Cardiac fibroblast (primary cell): ENCODE measurements around the gene CARD11.

Experiments used
- DNase-seq, 2 donors: peaks; one replicate each; pipeline versions ENCODE4 v3.0.0 to v3.0.0-alpha.2; 2010; ENCODE audit warnings: low read depth in 2 of 2
- H3K4me3 ChIP-seq, 2 donors: replicated peaks in 1 of 2; 1 replicate in 1 of 2; 2 replicates in 1 of 2; pipeline ENCODE4 v1.5.1; 2011; ENCODE audit warnings: low read depth in 2 of 2, low read length in 2 of 2, mild to moderate bottlenecking in 2 of 2, moderate library complexity in 1 of 2
- TF ChIP-seq, protein P1 (sequence below): IDR thresholded peaks from one replicate; pipeline ENCODE4 v1.5.1; 2011; ENCODE audit warnings: low read depth, mild to moderate bottlenecking, low read length, inconsistent platforms

The CARD11 gene

DNA sequence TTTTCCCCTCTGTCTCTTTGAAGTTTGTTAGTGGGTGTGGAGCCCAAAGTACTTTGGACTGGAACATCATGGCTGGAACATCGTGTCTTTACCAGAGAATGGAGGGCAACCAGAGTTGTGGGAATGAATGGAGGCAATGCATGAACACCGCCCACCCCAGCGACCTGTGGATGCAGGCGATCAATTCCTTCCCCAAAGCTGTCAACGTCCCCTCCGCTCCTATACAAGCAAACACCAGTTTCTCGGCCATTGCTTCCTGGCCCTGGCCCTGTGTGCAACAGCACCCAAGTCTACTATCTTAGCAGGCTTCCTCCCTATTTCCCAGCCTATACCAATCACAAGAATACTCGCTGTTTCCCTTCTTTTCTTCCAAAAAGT is 62.6 kb downstream of the CARD11 start:
- no peak for DNase-seq
- TF ChIP-seq, protein P1, sequence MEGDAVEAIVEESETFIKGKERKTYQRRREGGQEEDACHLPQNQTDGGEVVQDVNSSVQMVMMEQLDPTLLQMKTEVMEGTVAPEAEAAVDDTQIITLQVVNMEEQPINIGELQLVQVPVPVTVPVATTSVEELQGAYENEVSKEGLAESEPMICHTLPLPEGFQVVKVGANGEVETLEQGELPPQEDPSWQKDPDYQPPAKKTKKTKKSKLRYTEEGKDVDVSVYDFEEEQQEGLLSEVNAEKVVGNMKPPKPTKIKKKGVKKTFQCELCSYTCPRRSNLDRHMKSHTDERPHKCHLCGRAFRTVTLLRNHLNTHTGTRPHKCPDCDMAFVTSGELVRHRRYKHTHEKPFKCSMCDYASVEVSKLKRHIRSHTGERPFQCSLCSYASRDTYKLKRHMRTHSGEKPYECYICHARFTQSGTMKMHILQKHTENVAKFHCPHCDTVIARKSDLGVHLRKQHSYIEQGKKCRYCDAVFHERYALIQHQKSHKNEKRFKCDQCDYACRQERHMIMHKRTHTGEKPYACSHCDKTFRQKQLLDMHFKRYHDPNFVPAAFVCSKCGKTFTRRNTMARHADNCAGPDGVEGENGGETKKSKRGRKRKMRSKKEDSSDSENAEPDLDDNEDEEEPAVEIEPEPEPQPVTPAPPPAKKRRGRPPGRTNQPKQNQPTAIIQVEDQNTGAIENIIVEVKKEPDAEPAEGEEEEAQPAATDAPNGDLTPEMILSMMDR, result no peak
- H3K4me3 ChIP-seq, result no peak overlapping the region

GRCh38 chr7:2980401-2981102 is 63.1 kb downstream of the CARD11 start:
- TF ChIP-seq, protein P1, result no peak
- H3K4me3 ChIP-seq, result no peak overlapping the region
- DNase-seq, result no peak

DNA sequence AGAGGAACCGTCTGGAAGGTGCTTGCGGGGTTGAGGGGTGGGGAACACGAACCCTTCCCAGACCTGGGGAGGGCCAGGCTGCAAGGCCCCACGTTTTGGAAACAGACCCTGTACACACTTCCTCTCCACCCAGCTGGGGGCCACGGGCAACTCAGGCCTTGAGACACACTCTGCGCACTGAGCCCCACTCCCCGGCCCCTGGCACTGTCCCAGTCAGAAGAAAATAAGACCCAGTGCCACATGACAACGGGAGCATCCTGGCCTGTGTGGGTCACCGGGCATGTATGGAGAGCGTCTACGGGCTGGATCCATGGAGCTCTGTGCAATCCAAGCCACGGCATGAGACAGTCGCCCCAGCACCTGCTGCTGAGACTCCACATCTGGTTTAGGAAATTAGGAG is 63.7 kb downstream of the CARD11 start:
- no peak for DNase-seq
- TF ChIP-seq, protein P1, result no peak
- no peak overlapping the region for H3K4me3 ChIP-seq

- DNase-seq, result no peak
- no peak overlapping the region for H3K4me3 ChIP-seq
- TF ChIP-seq, protein P1, result no peak
Measured at GRCh38 chr7:2979201-2979631, 64.5 kb downstream of the CARD11 start.

GRCh38 chr7:2978408-2978807 is 65.3 kb downstream of the CARD11 start:
- H3K4me3 ChIP-seq, result no peak overlapping the region
- TF ChIP-seq, protein P1, result no peak
- DNase-seq, result no peak

DNA sequence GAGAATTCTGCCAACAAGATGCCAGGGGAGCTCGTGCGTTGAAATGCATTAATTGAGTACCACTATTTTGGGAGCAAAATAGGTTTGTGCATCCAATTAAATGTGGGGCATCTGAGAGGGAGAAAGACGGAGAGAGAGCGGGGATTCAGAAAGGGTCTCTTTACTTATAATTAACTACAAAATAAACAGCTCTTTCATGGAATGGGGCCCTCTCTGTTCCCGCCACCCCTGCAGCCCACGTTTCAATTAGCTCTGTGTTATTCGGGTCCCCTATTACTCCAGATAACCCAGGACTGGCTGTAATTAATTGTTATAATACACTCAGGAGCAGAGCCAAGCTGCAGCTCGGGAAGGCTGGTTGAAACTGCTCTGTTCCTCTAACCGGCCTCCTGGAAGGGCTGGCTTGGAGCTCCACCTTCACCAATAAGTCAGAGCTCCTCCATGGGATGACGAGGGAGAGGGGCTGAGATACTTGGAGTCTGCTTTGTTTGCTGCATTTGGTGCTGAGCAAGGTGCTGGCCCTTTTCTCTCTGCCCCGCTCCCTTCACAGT is 67.8 kb downstream of the CARD11 start:
- TF ChIP-seq, protein P1, result no peak
- no peak overlapping the region for H3K4me3 ChIP-seq
- DNase-seq, result no peak
